IMR-90 (cell line): ENCODE results near the gene PCBP3. TPM values are rescaled to one million over a fixed set of nuclear protein-coding genes. Genes with fewer than 3 reads are reported as not detected.

Experiments used
- ATAC-seq: fragments of 200-7000 bp; cut with Tn5 transposase; 2 replicates; pipeline ENCODE4 v1.9.1; 2020; ENCODE audit warnings: low read depth, mild to moderate bottlenecking, moderate library complexity
- BruUV-seq: library from RNA; stranded (reverse); fragments of 400-500 nt; replicated peaks from 2 replicates; lab custom pipeline; 2021; lab: Mats Ljungman, UMichigan
- CTCF ChIA-PET: fragments of 300-600 bp; formaldehyde crosslinking; extraction: SDS; loops from one replicate; lab custom pipeline; 2021; ENCODE audit warnings: antibody characterized with exemption; lab: Yijun Ruan, JAX
- POLR2A ChIA-PET: fragments of 300-600 bp; sonication (Branson Sonifier 250); formaldehyde crosslinking; loops from one replicate; lab custom pipeline; 2022; ENCODE audit warnings: antibody characterized with exemption; ENCODE audit not compliant: unreplicated experiment; lab: Charles Lee
- DNase-seq: peaks from one replicate; pipeline ENCODE4 v3.0.0; 2013
- H2AFZ ChIP-seq: replicated peaks from 2 replicates; pipeline ENCODE3; 2013; ENCODE audit warnings: low read length, mild to moderate bottlenecking; ENCODE audit not compliant: poor library complexity
- H2AK5ac ChIP-seq: 2 replicates; pipeline ENCODE4 v1.6.1; 2013; ENCODE audit warnings: low read depth, low read length, inconsistent platforms
- H2AK9ac ChIP-seq: replicated peaks from 2 replicates; pipeline ENCODE3; 2013; ENCODE audit warnings: mild to moderate bottlenecking, low read depth, low read length, moderate library complexity; ENCODE audit not compliant: poor library complexity
- H2BK120ac ChIP-seq: 2 replicates; pipeline ENCODE4 v1.6.1; 2013; ENCODE audit warnings: low read depth, low read length, inconsistent platforms
- H2BK15ac ChIP-seq: 3 replicates; pipeline ENCODE4 v1.6.1; 2013; ENCODE audit warnings: low read depth, low read length, inconsistent platforms
- H2BK20ac ChIP-seq: 2 replicates; pipeline ENCODE4 v1.6.1; 2013; ENCODE audit warnings: low read depth, mild to moderate bottlenecking, inconsistent platforms, low read length, moderate library complexity
- H2BK5ac ChIP-seq: 2 replicates; pipeline ENCODE4 v1.6.1; 2013; ENCODE audit warnings: mild to moderate bottlenecking, low read depth, low read length, inconsistent platforms; ENCODE audit not compliant: poor library complexity, severe bottlenecking
- H3K14ac ChIP-seq: replicated peaks from 2 replicates; pipeline ENCODE4 v1.6.1; 2013; ENCODE audit warnings: low read depth, low read length, inconsistent platforms
- H3K18ac ChIP-seq: 2 replicates; pipeline ENCODE4 v1.6.1; 2013; ENCODE audit warnings: low read depth, low read length, control low read depth
- H3K23ac ChIP-seq: 2 replicates; pipeline ENCODE4 v1.6.1; 2013; ENCODE audit warnings: low read depth, low read length, inconsistent platforms
- H3K27ac ChIP-seq: 2 replicates; pipeline ENCODE4 v1.5.1; 2013; ENCODE audit warnings: mild to moderate bottlenecking, control low read depth, low read length; ENCODE audit not compliant: insufficient read depth
- H3K27me3 ChIP-seq: 2 replicates; pipeline ENCODE4 v1.6.1; 2013; ENCODE audit warnings: low read length; ENCODE audit not compliant: control insufficient read depth, insufficient read depth
- H3K36me3 ChIP-seq: 2 replicates; pipeline ENCODE4 v1.6.1; 2013; ENCODE audit warnings: low read length, mixed read lengths; ENCODE audit not compliant: control insufficient read depth, insufficient read depth
- H3K4ac ChIP-seq: 2 replicates; pipeline ENCODE4 v1.6.1; 2013; ENCODE audit warnings: low read depth, low read length, inconsistent platforms
- H3K4me1 ChIP-seq: 2 replicates; pipeline ENCODE4 v1.6.1; 2013; ENCODE audit warnings: low read length, mixed read lengths; ENCODE audit not compliant: control insufficient read depth, insufficient read depth
- H3K4me2 ChIP-seq: 2 replicates; pipeline ENCODE4 v1.6.1; 2013; ENCODE audit warnings: low read depth, mild to moderate bottlenecking, control low read depth, low read length, moderate library complexity
- H3K4me3 ChIP-seq: 2 replicates; pipeline ENCODE4 v1.5.1; 2013; ENCODE audit warnings: low read depth, mild to moderate bottlenecking, control low read depth, low read length, moderate library complexity; ENCODE audit not compliant: insufficient read depth
- H3K56ac ChIP-seq: 2 replicates; pipeline ENCODE4 v1.6.1; 2013; ENCODE audit warnings: low read length, inconsistent platforms; ENCODE audit not compliant: insufficient read depth; ENCODE audit errors: extremely low read depth
- H3K79me1 ChIP-seq, 2 experiments: 2 replicates each; pipeline ENCODE4 v1.6.1; 2013; ENCODE audit warnings: low read length in 2 of 2, inconsistent platforms in 1 of 2, low read depth in 1 of 2
- H3K9ac ChIP-seq: 2 replicates; pipeline ENCODE4 v1.6.1; 2013; ENCODE audit warnings: low read depth, low read length, control low read depth
- H3K9me1 ChIP-seq: 2 replicates; pipeline ENCODE4 v1.6.1; 2013; ENCODE audit warnings: low read length, inconsistent platforms; ENCODE audit not compliant: insufficient read depth
- H3K9me3 ChIP-seq: 2 replicates; pipeline ENCODE4 v1.6.1; 2013; ENCODE audit warnings: low read length; ENCODE audit not compliant: control insufficient read depth, insufficient read depth
- H4K20me1 ChIP-seq: 2 replicates; pipeline ENCODE4 v1.6.1; 2013; ENCODE audit warnings: low read length, inconsistent platforms; ENCODE audit not compliant: insufficient read depth
- H4K5ac ChIP-seq: 2 replicates; pipeline ENCODE4 v1.6.1; 2013; ENCODE audit warnings: mild to moderate bottlenecking, low read depth, low read length, control low read depth
- H4K8ac ChIP-seq, 2 experiments: 2 replicates each; pipeline ENCODE4 v1.6.1; 2013; ENCODE audit warnings: low read depth in 2 of 2, low read length in 2 of 2, control low read depth in 1 of 2, inconsistent platforms in 1 of 2
- H4K91ac ChIP-seq: 2 replicates; pipeline ENCODE4 v1.6.1; 2013; ENCODE audit warnings: low read depth, low read length, inconsistent platforms; ENCODE audit not compliant: insufficient read depth
- CEBPB ChIP-seq: IDR thresholded peaks from 2 replicates; pipeline ENCODE4 v1.6.1; 2012; ENCODE audit warnings: low read depth, low read length, improper control_type of control experiment
- MXI1 ChIP-seq: IDR thresholded peaks from 2 replicates; pipeline ENCODE4 v1.6.1; 2012; ENCODE audit warnings: low read depth, mild to moderate bottlenecking, low read length, moderate library complexity, borderline replicate concordance
- RFX5 ChIP-seq: IDR thresholded peaks from 2 replicates; pipeline ENCODE4 v1.8.0; 2012; ENCODE audit warnings: low read depth, mild to moderate bottlenecking, low read length, moderate library complexity
- SMC3 ChIP-seq: fragments of 150-350 bp; IDR thresholded peaks from 2 replicates; pipeline ENCODE4 v1.6.1; 2016; ENCODE audit warnings: low read depth, mild to moderate bottlenecking, antibody characterized with exemption, low read length, moderate library complexity
- WGBS, 2 experiments: methylation state at CpG; one replicate each; pipeline versions ENCODE4 v1.1.5 to v1.1.7; 2013; ENCODE audit warnings: missing lambda C conversion rate in 2 of 2; ENCODE audit not compliant: insufficient read length in 1 of 2; ENCODE audit errors: extremely low coverage in 2 of 2; 5-methylcytosine and 5-hydroxymethylcytosine counted together
- dilution Hi-C: fragments of 300-500 bp; cut with HindIII; formaldehyde crosslinking; loops from one replicate; pipeline ENCODE4 v1.14.3; 2018; ENCODE audit warnings: low sequenced_read_pairs; ENCODE audit not compliant: unreplicated experiment
- in situ Hi-C: fragments of 300-500 bp; cut with MboI; formaldehyde crosslinking; loops from 3 replicates; pipeline ENCODE4 v1.14.3; 2019; ENCODE audit warnings: low sequenced_read_pairs, inconsistent platforms, mixed read lengths
- intact Hi-C: fragments of 100-400 bp; cut with micrococcal nuclease; formaldehyde crosslinking; loops from 2 replicates; pipeline ENCODE4 v1.10.0; 2022
- polyA plus RNA-seq, 3 experiments: library from polyadenylated mRNA; depleted of rRNA; stranded (reverse); fragments of >200 nt; gene quantifications; 2 replicates each; pipeline ENCODE4 v1.2.3, GENCODE V29; 2012; ENCODE audit warnings: low replicate concordance in 1 of 3
- total RNA-seq: library from RNA; depleted of rRNA; stranded (reverse); fragments of >200 nt; gene quantifications from 2 replicates; pipeline ENCODE4 v1.2.3, GENCODE V29; 2012
- TF ChIP-seq, protein P1 (sequence below): fragments of 150-350 bp; IDR thresholded peaks from 2 replicates; pipeline ENCODE4 v1.6.1; 2016; ENCODE audit warnings: low read depth, mild to moderate bottlenecking, low read length, moderate library complexity, borderline replicate concordance

PCBP3 gene
- total and polyA plus RNA-seq, 2 of the 4 experiments (the other 2 are of a cell fraction): 2.9 to 3.9 TPM

- WGBS, 2 experiments: 70% methylated on average over 7 of the region's 17 CpGs; no CpG with 5 or more reads in 1 of the 2 experiments
These were observed 255.9 kb downstream of the PCBP3 start for GRCh38 chr21:45899317-45900033.

More at GRCh38 chr21:45899317-45900033, 255.9 kb downstream of the PCBP3 start:
- H2BK5ac ChIP-seq: no peak overlapping the region
- no peak overlapping the region for H3K56ac ChIP-seq
- no peak overlapping the region for H4K5ac ChIP-seq
- no peak overlapping the region for H2AFZ ChIP-seq
- H3K4me3 ChIP-seq: no peak overlapping the region
- no peaks in the 10 kb centered on the region for H3K9me3 ChIP-seq
- H4K8ac ChIP-seq: no peak overlapping the region
- H2BK15ac ChIP-seq: no peak overlapping the region
- intact Hi-C loops: no loop called here
- H3K14ac ChIP-seq: no peak overlapping the region
- no peak overlapping the region for H4K91ac ChIP-seq
- H3K18ac ChIP-seq: no peak overlapping the region
- H3K23ac ChIP-seq: no peak overlapping the region
- no peak overlapping the region for H2BK20ac ChIP-seq
- H3K9me1 ChIP-seq: no peaks in the 10 kb centered on the region
- no peaks in the 10 kb centered on the region for H3K79me1 ChIP-seq
- H3K27ac ChIP-seq: no peak overlapping the region
- H3K4me1 ChIP-seq: no peaks in the 10 kb centered on the region
- peaks cover 6% of the 10 kb centered on the region; the same call in 1 of the 2 replicates for H3K36me3 ChIP-seq
- no peaks in the 10 kb centered on the region; the same call in 1 of the 2 replicates for H3K27me3 ChIP-seq
- no peak overlapping the region for H2AK9ac ChIP-seq
- dilution Hi-C loops: no loop called here
- no peak overlapping the region for H3K4me2 ChIP-seq
- H2BK120ac ChIP-seq: no peak overlapping the region
- CTCF ChIA-PET: no interaction called here
- no peak overlapping the region for H2AK5ac ChIP-seq
- ATAC-seq (no peak), DNase-seq (no peak)
- in situ Hi-C loops: no loop called here
- no peak overlapping the region for H3K9ac ChIP-seq
- TF ChIP-seq MXI1 (no peak), CEBPB (no peak), RFX5 (no peak), SMC3 (no peak)
- TF ChIP-seq, protein P1, sequence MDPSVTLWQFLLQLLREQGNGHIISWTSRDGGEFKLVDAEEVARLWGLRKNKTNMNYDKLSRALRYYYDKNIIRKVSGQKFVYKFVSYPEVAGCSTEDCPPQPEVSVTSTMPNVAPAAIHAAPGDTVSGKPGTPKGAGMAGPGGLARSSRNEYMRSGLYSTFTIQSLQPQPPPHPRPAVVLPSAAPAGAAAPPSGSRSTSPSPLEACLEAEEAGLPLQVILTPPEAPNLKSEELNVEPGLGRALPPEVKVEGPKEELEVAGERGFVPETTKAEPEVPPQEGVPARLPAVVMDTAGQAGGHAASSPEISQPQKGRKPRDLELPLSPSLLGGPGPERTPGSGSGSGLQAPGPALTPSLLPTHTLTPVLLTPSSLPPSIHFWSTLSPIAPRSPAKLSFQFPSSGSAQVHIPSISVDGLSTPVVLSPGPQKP: no peak
- peaks cover 3% of the 10 kb centered on the region; the same call in 1 of the 2 replicates for H4K20me1 ChIP-seq
- POLR2A ChIA-PET: no interaction called here
- no TSS peak for BruUV-seq
- H3K4ac ChIP-seq: no peak overlapping the region
